ENCODE data around the gene CHADL. TPM values are rescaled to one million over a fixed set of nuclear protein-coding genes. Genes with fewer than 3 reads are reported as not detected.

The CHADL gene
- total and polyA plus RNA-seq, 12 donors: 4.5 to 46.6 (median 10.6) TPM

GRCh38 chr22:41286639-41287091 lies 45.9 kb upstream of the CHADL start:
- TF ChIP-seq CTCF (IDR thresholded peaks at IDR 0.05): no peak
- peaks cover 0 to 32% (median 0%) of the 10 kb centered on the region in 9 donors for H3K36me3 ChIP-seq
- H3K27ac ChIP-seq: peak overlapping the region in 9 of 10 donors; percentile 39 to 87 (median 77)
- intact Hi-C loops (cut with DNase I): loop anchor here in 5 of 10 donors (1.0 to 10.0 kb wide), 6 partner anchors 15 to 192 kb away; partner anchors contain the start of genes TEF (in 3 of the 5), EP300 (in 2 of the 5), L3MBTL2 (in 1 of the 5) and ZC3H7B (in 1 of the 5)
- WGBS, 2 donors: 2 to 3% methylated on average over 15 of the region's 15 CpGs
- peak in 4 of 8 donors; percentile 3 to 20 (median 8) for ATAC-seq
- H3K4me3 ChIP-seq: peak overlapping the region in 9 of 10 donors; percentile 48 to 98 (median 88)
- H3K9me3 ChIP-seq: no peaks in the 10 kb centered on the region
- no peaks in the 10 kb centered on the region for H3K27me3 ChIP-seq
- DNase-seq: no peak
- H3K4me1 ChIP-seq: peaks cover 0 to 31% (median 25%) of the 10 kb centered on the region in 9 donors

GRCh38 chr22:41285820-41286638 lies 45.3 kb upstream of the CHADL start, which contains the start of gene RANGAP1:
RANGAP1 (minus strand) TSS chr22:41286187; CDS start chr22:41281044, 5,143 bp downstream.
- Histone ChIP-seq H3K4me3 (peak within 1 kb of the TSS; percentile 69 to 98 (median 90)), H3K36me3 (peaks cover 0 to 39% (median 0%) of the 10 kb centered on the region in 9 donors), H3K27ac (peak within 1 kb of the TSS; percentile 13 to 94 (median 83)), H3K4me1 (peaks cover 0 to 31% (median 25%) of the 10 kb centered on the region in 9 donors), H3K9me3 (no peaks in the 10 kb centered on the region), H3K27me3 (no peaks in the 10 kb centered on the region)
- 0% methylated on average over 77 of the region's 77 CpGs for WGBS, 2 donors
- peak; percentile 99 to 100 (median 100) for ATAC-seq
- TF ChIP-seq CTCF (IDR thresholded peaks at IDR 0.05): peak in 7 of 9 donors; percentile 4 to 54 (median 36)
- intact Hi-C loops (cut with DNase I): loop anchor here in 5 of 10 donors (1.0 to 10.0 kb wide), 6 partner anchors 15 to 191 kb away; partner anchors contain the start of genes TEF (in 3 of the 5), EP300 (in 2 of the 5), L3MBTL2 (in 1 of the 5) and ZC3H7B (in 1 of the 5)
- peak; percentile 98 for DNase-seq

- Histone ChIP-seq H3K4me1 (peaks cover 0 to 31% (median 25%) of the 10 kb centered on the region in 9 donors), H3K4me3 (peak overlapping the region; percentile 69 to 98 (median 90)), H3K27me3 (no peaks in the 10 kb centered on the region), H3K36me3 (peaks cover 0 to 45% (median 4%) of the 10 kb centered on the region in 9 donors), H3K9me3 (no peaks in the 10 kb centered on the region), H3K27ac (peak overlapping the region; percentile 13 to 94 (median 83))
- TF ChIP-seq CTCF (IDR thresholded peaks at IDR 0.05): no peak
- intact Hi-C loops (cut with DNase I): loop anchor here in 5 of 10 donors (5.0 to 10.0 kb wide), 5 partner anchors 78 to 191 kb away; partner anchors contain the start of genes TEF (in 3 of the 5), EP300 (in 2 of the 5) and L3MBTL2 (in 1 of the 5)
- WGBS, 2 donors: 1% methylated on average over 30 of the region's 30 CpGs
- DNase-seq (peak; percentile 39 to 48), ATAC-seq (peak; percentile 2 to 74 (median 36))
Measured at GRCh38 chr22:41285441-41285819, 44.7 kb upstream of the CHADL start.

- no peak for ATAC-seq
- Histone ChIP-seq H3K9me3 (no peaks in the 10 kb centered on the region), H3K36me3 (peaks cover 0 to 54% (median 13%) of the 10 kb centered on the region in 9 donors), H3K4me1 (peaks cover 0 to 31% (median 25%) of the 10 kb centered on the region in 9 donors), H3K27ac (peak overlapping the region in 1 of 10 donors; percentile 94), H3K27me3 (no peaks in the 10 kb centered on the region), H3K4me3 (peak overlapping the region in 2 of 10 donors; percentile 88 to 92)
- no peak for TF ChIP-seq CTCF (IDR thresholded peaks at IDR 0.05)
- intact Hi-C loops (cut with DNase I): loop anchor here in 4 of 10 donors (5.0 to 10.0 kb wide), 3 partner anchors 90 to 1848 kb away; partner anchors contain the start of gene EP300 (in 2 of the 4)
- WGBS, 2 donors: 92 to 93% methylated on average over 10 of the region's 10 CpGs
- DNase-seq: no peak
Measured at GRCh38 chr22:41284465-41284864, 43.7 kb upstream of the CHADL start.

Measured in heart right ventricle (tissue), 16 donors.